VCaP (cell line): ENCODE data around the gene MYOZ1.

ENCODE experiments used
- H3K27ac ChIP-seq: fragments of 450-650 bp; 2 replicates; pipeline ENCODE4 v1.5.1; 2017
- CTCF ChIP-seq: fragments of 450-650 bp; conservative IDR thresholded peaks from 2 replicates; pipeline ENCODE4 v1.5.1; 2017; ENCODE audit warnings: mild to moderate bottlenecking, moderate library complexity

MYOZ1 gene

GRCh38 chr10:73647875-73648651, 6.8 kb upstream of the MYOZ1 start:
- peak overlapping the region; percentile 61; the same call in 1 of the 2 replicates for H3K27ac ChIP-seq
- no peak for TF ChIP-seq CTCF

DNA sequence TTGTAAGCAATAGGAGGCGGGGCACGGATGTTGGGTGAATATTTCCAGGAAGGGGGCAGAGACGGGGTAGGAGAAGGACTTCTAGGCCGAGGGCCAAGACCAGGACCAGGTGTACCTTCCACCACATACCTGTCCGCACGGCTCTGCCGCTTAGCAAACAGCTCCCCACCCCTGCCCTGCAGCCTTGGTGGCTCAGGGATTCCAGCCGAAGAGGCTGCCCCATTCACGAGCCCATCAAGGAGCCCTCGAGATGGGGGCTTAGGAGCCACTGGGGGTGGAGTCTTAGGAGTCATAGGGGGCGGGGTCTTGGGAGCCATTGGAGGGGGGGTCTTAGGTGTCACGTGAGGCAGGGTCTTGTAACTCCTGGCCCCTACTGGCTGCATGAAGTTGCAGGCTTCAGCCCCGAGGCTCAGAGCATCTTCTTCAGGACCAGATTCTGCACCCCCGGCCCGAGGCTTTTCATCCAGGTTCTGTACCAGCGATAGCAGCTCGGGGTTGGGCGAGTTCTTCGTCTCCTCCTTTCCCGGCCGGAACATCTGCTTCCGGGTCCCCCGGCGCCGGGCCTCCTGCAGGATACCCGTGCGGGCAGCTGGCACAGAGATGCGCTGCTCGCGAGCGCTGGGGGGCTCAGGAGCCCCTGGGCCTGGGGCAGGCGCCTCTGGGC, 6.1 kb upstream of the MYOZ1 start:
- peak overlapping the region; percentile 61; the same call in 1 of the 2 replicates for H3K27ac ChIP-seq
- TF ChIP-seq CTCF = no peak

DNA sequence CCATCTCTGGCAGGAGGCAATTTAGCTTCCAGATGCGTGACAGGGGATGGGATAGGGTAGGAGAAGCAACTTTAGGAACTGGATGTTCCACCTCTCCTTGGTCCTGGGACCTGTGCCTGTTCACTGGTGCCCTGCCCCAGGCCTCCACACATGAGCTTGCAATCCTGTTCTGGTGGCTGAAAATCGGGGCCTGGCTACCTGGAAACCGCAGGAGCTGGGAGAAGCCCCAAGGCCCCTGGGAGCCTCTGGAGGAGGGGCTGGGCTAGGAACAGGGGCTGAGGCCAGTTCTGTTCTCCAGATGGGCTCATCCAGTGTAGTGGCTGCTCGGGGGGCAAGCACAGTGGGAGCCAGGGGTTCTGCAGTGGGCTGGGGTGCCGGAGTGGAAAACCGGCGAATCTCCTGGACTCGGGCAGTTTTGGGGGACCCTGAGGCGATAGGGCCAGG, 5.3 kb upstream of the MYOZ1 start:
- peak overlapping the region; percentile 61; the same call in 1 of the 2 replicates for H3K27ac ChIP-seq
- TF ChIP-seq CTCF = no peak

DNA sequence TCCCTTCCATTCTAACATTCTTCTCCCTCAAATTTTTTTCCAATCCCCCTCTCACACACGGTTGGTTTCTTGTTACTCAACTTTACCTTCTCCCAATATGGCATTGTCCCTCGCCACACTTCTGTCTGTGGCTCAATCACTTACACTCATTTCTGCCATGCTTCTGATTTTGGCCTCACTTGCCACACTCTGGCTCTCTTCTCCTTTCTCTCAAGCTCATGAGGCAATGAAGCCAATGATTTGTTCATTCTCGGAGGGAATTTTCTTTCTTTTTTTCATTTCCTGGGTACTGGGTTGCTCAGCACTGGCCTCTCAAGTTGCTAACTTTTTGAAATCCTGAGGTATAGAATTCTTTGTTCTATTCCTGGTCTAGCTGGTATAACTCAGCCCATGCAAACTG, 4.0 kb upstream of the MYOZ1 start:
- no peak for TF ChIP-seq CTCF
- no peak overlapping the region for H3K27ac ChIP-seq

- no peak for TF ChIP-seq CTCF
- H3K27ac ChIP-seq = no peak overlapping the region
These were observed 3.5 kb upstream of the MYOZ1 start for GRCh38 chr10:73644767-73645166.

GRCh38 chr10:73644015-73644743, 2.9 kb upstream of the MYOZ1 start:
- no peak overlapping the region; the same call in 1 of the 2 replicates for H3K27ac ChIP-seq
- TF ChIP-seq CTCF = peak; percentile 81

DNA sequence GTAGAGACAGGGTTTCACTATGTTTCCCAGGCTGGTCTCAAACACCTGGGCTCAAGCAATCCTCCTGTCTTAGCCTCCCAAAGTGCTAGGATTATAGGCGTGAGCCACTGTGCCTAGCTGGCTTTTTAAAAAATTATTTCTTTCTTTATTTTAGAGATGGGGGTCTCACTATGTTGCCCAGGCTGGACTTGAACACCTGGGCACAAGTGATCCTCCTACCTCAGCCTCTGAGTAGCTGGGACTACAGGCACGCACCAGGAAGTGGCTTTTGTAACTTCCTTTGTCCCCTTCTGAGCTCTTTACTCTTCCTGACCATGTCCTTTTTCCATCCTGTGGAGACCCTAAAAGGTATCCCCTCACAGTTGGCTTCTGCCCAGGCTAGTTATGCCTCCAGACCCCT, 2.1 kb upstream of the MYOZ1 start:
- H3K27ac ChIP-seq = no peak overlapping the region; the same call in 1 of the 2 replicates
- no peak for TF ChIP-seq CTCF
